Spleen (tissue), 7 donors: ENCODE data around the gene GRK5.

Source experiments
- CTCF ChIP-seq, 11 experiments: fragments of 200-600 bp in 7 of 11; fragments of 450-650 bp in 4 of 11; sonication (generic) in 4 of 11; IDR thresholded peaks in 8 of 11; conservative IDR thresholded peaks in 3 of 11; 1 replicate in 7 of 11; 2 replicates in 4 of 11; pipeline versions ENCODE4 v1.4.0 to v1.8.0; 2016 to 2021; ENCODE audit warnings: antibody characterized with exemption in 11 of 11, inconsistent platforms in 4 of 11, mild to moderate bottlenecking in 1 of 11
- POLR2A ChIP-seq, 3 donors: fragments of 450-650 bp; IDR thresholded peaks; one replicate each; pipeline ENCODE4 v1.5.1; 2017; ENCODE audit warnings: antibody characterized with exemption in 3 of 3, mild to moderate bottlenecking in 1 of 3
- POLR2AphosphoS5 ChIP-seq, 3 donors: sonication (generic); formaldehyde crosslinking; IDR thresholded peaks; one replicate each; pipeline ENCODE4 v1.5.1; 2017; ENCODE audit warnings: antibody characterized with exemption in 3 of 3
- donor health status: DM: no; HTN: no; CAD: no; lungs with moderate emphysema.
- donor health status: DM: no; HTN: no; CAD: no.
- donor health status: DM: no; HTN: no; CAD: no.

GRCh38 chr10:119233123-119233820 lies 25.9 kb downstream of the GRK5 start:
- TF ChIP-seq CTCF (IDR thresholded peaks at IDR 0.05 in 8 of 11, conservative IDR thresholded peaks at IDR 0.05 in 3 of 11) (no peak), POLR2A (IDR thresholded peaks at IDR 0.05) (no peak), POLR2AphosphoS5 (IDR thresholded peaks at IDR 0.05) (no peak)
